NCI-H1436 (cell line): Measurements from ENCODE around the gene MRPL18.

Experiments
- DNase-seq: peaks from one replicate; lab custom pipeline; 2025; lab: John Stamatoyannopoulos, UW

MRPL18 gene

DNA sequence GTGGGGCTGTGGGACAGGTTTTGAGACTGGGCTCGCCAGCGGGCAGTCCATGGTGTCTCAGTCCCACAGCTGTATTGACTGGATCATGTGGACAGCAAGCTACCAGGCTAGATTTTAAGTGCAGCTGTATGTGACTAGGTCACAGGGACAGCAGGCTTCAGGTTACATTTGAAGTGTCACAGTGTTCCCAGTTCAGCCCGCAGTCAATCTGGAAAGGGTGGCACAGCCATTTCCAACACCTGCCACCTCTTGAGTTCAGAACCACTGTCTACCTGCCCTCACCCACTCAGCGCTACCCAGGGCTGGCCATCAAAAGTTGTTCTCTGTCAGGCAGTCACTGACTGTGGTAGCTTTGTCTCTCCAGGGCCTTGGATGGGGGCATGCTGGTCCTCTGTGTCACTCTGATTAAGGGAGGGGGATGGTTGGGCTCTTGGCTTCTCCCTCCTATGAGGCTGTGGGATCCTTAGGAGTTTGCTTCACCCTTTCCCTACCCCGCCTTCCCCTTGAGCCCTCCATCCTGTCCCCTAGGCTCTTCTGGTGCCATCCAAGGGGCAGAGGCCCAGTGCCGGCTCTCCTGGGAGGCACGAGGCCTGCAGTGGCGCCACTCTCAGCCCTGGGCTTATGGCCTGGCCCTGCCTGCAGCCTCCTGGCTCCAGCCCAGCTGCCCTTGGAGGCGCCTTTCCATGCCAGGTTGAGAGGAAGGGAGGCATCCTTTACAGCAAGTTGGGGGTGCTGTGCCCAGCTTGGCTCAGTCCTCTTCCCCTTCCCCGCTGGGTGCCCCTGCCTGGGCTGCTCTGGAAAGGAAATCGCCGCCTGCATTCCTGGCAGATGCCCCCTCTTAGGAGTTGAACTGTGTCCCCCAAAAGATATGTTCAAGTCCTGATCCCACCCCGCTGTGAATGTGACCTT is 54.7 kb downstream of the MRPL18 start:
- no peak for DNase-seq
